GM21717 (cell line): ENCODE data around the gene COL19A1.

Experiments
- ATAC-seq: cut with Tn5 transposase; IDR thresholded peaks from one replicate; pipeline ENCODE4 v1.9.1; 2021; ENCODE audit warnings: mild to moderate bottlenecking, moderate library complexity; ENCODE audit not compliant: unreplicated experiment

COL19A1 gene

GRCh38 chr6:70216767-70217166 lies 350.4 kb downstream of the COL19A1 start:
- no peak for ATAC-seq

DNA sequence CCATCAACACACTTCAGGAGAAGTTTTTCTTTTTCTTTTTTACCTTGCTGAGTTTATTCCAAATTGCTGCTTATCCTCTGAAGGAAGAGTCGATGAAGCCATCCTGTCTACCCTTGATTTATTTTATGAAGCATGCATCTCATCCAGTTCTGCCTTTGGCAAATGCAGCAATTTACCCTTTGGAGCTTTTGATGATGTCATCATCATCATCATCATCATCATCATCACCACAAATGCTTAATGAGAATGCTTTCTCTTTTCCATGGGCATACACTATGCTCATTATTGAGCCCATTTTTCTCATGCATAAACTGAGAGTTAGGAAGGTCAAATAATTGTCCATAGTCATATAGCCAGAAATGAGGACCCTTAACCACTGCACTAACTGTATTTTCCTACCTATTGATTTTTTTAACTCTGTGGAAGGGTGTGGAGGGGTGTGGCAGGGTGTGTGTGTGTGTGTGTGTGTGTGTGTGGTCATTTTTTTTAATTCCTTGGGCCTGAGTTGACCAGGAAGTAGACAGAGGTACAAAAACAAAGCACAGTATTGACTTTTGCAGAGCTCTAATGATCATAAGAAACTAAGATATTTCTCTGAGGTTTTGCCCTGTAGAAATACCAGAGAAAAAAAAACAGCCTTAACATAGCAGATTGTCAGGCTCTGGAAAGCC lies 353.7 kb downstream of the COL19A1 start:
- ATAC-seq, result no peak

DNA sequence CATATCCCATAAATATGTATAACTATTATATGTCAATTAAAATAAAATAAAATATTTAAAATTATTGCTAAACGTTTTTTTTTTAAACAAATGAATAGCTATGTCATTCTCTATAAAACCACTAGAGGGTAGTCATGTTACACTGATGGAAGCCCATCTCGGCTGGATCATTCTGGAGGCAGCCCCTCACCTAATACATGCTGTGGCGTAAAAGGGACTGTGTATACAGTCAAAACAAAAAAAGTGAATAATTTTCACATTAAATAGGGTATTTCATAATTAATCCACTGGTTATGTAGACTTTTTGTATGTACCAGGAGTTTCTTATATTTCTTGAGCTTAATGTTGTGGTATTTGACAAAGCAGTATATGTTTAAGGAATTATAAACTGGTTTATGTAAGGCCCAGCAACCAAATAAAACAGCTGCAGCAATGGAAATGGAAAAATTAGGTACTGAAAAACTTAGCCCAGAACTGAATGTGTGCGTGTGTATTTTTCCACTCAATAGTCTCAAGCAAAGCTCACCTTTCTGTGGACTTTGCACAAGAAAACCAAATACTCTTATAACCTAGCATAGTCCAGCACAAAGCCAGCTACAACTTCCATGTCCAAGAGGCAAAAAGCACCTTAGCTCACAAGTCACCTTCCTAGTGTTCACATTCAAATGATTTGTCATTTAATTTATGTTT lies 354.8 kb downstream of the COL19A1 start:
- no peak for ATAC-seq

DNA sequence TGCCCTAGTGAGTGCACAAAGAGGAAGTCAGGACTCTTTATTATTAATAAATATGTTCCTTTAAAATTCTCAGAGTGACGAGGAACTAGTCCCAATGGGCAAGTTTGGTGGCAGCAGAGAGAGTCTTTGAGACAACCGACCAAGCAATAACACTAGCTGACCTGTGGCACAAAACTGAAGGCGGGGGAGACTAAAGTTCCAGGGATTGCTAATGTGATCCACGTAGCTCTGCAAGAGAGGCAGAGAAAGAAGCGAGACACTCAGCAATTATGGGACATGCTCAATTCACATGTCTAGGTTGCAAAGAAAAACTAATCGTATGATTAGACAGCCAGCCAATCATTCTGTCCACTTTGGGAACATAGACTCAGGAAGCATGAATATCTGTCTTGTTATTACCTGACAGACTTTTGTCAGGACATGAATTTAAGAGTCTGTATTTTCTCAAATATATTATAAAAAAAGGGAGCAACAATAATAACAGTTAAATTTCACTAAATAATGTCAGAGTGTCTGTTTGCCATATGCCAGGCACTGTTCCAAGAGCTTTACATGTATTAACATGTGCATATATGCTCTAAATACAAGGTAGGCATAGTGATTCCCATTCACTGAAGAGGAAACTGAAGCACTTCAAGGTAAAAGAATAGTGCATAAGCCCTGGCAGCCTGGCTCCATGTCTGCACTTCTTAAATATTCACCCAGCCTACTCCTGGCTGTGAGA lies 355.5 kb downstream of the COL19A1 start:
- ATAC-seq, result no peak

GRCh38 chr6:70222439-70222749 lies 356.0 kb downstream of the COL19A1 start:
- no peak for ATAC-seq

GRCh38 chr6:70225055-70225454 lies 358.7 kb downstream of the COL19A1 start:
- ATAC-seq, result no peak

GRCh38 chr6:70231311-70231710 lies 365.0 kb downstream of the COL19A1 start:
- ATAC-seq, result no peak

DNA sequence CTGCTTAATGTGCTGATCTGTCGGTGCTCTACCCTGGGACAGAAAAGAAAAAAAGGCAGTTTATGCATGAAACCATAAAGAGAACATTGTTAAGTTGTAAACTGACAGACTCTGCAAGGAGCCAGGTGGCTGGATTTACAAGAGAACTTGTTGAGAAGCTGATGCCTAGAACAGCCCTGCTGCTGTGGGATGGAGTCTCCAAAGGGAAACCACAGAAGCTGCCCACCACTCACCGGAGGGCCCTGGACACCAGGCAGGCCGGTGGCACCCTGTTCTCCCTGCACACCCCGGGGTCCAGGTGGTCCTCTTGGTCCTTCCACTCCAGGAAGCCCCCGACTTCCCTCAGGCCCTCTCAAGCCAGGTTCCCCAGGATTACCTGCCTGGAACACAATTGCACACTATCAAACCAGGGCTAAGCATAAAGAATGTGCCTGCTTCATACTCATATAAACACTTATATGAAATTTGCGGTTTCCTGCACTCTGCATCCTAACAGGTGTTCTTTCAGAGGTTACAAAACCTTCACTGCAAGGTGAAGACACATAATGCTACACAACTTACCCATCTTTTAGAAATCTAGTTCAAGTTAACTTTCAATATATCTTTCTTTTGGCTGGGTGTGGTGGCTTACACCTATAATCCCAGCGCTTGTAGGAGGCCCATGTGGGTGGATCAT lies 368.3 kb downstream of the COL19A1 start:
- no peak for ATAC-seq

DNA sequence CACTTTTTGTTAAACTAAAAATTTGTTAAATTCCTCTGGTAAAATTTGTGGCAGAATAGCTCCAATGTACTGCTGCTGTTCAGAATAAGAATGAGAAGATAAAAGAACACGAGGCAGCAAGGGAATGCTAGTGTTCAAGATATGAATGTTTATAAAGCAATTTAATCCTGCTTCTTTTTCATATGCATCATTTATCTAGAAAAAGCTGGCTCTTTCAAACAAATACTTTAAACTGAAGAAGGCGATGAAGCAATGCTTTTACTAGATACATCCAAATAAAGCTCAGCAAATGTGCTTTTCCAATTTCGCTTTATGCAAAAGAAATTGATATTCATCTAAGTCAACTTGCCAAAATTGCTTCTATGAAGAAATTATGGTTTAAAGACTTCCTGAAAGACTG lies 370.0 kb downstream of the COL19A1 start:
- ATAC-seq, result no peak

DNA sequence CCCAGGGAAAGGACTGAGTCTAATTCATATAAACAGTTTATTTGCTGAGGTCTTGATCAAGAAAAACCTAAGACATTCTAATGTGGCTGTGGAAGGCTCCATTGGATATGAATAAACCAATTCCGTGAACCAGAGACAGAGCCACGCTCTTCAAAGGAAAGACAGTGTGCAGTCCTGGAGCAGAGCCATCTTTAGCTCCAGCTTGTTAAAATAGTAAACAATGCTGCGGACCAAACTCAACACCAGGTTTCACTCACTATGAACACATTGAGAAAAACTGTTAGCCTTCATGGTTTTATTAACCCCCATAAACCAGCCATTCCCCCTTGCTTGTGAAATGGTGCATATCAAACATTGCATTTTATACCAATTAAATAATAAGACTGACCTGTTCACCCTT lies 374.7 kb downstream of the COL19A1 start:
- ATAC-seq, result no peak

DNA sequence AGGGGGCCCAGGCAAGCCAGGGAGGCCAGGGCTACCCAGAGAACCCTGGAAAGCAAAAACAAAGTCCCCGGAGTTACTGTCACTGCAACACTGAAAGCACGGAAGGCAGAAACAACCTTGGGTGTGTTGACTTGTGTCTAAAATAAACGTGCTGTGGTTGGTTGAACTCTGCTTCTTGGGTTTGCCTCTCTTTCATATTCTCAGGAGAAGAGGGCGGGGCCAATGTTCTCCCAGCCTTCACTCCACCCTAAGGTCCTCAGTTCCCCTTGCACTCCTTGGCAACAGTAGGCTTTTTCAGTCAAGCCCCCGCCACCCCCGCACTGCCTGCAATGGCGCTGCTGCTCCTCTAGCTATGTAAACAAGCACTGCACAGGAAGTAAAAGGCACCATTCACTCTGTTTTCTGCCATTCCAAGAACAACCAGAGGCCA lies 375.6 kb downstream of the COL19A1 start:
- ATAC-seq, result no peak

DNA sequence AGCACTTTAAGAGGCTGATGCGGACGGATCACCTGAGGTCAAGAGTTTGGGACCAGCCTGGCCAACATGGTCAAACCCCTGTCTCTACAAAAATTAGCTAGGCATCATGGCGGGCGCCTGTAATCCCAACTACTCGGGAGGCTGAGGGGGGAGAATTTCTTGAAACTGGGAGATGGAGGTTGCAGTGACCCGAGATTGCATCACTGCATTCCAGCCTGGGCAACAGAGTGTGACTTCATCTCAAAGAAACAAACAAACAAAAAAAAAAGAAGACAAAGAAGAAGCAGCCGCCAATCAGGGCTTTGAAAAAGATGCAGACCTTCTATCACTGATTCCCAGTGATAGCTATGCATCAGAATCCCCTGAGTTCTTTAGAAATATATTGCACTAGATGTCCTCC lies 379.8 kb downstream of the COL19A1 start:
- no peak for ATAC-seq

- ATAC-seq, result no peak
These were observed 386.2 kb downstream of the COL19A1 start for GRCh38 chr6:70252604-70253003.

- no peak for ATAC-seq
These were observed 387.6 kb downstream of the COL19A1 start for GRCh38 chr6:70253923-70254322.

- ATAC-seq, result no peak
These were observed 388.4 kb downstream of the COL19A1 start for GRCh38 chr6:70254784-70255183.

- ATAC-seq, result no peak
These were observed 391.5 kb downstream of the COL19A1 start for GRCh38 chr6:70257768-70258273.

GRCh38 chr6:70258483-70258882 lies 392.1 kb downstream of the COL19A1 start:
- no peak for ATAC-seq
